SK-N-SH (cell line): ENCODE results near the gene SLCO6A1. TPM values are rescaled to one million over a fixed set of nuclear protein-coding genes. Genes with fewer than 3 reads are reported as not detected.

Source experiments
- CTCF ChIA-PET: fragments of 300-600, 350-600 bp; formaldehyde crosslinking; extraction: SDS; loops from one replicate; lab custom pipeline; 2021; lab: Yijun Ruan, JAX
- POLR2A ChIA-PET: fragments of 350-600 bp; sonication (Branson Sonifier 250); formaldehyde crosslinking; extraction: SDS; loops from one replicate; lab custom pipeline; 2020; ENCODE audit warnings: antibody characterized with exemption, inconsistent platforms; lab: Yijun Ruan, JAX
- DNase-seq: peaks from one replicate; pipeline ENCODE4 v3.0.0; 2012
- H2AFZ ChIP-seq: fragments of 200-600 bp; sonication (generic); 2 replicates; pipeline ENCODE4 v1.8.1; 2016; ENCODE audit warnings: antibody characterized with exemption, mild to moderate bottlenecking, low read depth
- H3F3A ChIP-seq: fragments of 200-600 bp; sonication (generic); replicated peaks from 2 replicates; pipeline ENCODE3; 2016; ENCODE audit warnings: antibody characterized with exemption, mild to moderate bottlenecking; ENCODE audit not compliant: insufficient read depth
- H3K27ac ChIP-seq, 2 experiments: fragments of 200-500 bp in 1 of 2; fragments of 200-600 bp in 1 of 2; sonication (Bioruptor generic) in 1 of 2; sonication (generic), shearing (Covaris generic) in 1 of 2; 2 replicates each; pipeline versions ENCODE4 v1.5.1 to v1.6.1; 2014 to 2016; ENCODE audit warnings: low read depth in 2 of 2, inconsistent platforms in 1 of 2, low read length in 1 of 2, mild to moderate bottlenecking in 1 of 2, mixed read lengths in 1 of 2
- H3K27me3 ChIP-seq: fragments of 200-600 bp; sonication (generic), shearing (Covaris generic); 2 replicates; pipeline ENCODE4 v1.6.1; 2016; ENCODE audit warnings: mixed run types; ENCODE audit not compliant: insufficient read depth
- H3K36me3 ChIP-seq, 2 experiments: fragments of 200-500 bp in 1 of 2; fragments of 200-600 bp in 1 of 2; sonication (Bioruptor generic) in 1 of 2; sonication (generic) in 1 of 2; replicated peaks in 1 of 2; 2 replicates each; pipeline versions ENCODE3 to v1.5.1; 2014 to 2016; ENCODE audit warnings: low read length in 1 of 2, mild to moderate bottlenecking in 1 of 2; ENCODE audit not compliant: insufficient read depth in 2 of 2, control insufficient read depth in 1 of 2
- H3K4me1 ChIP-seq, 2 experiments: fragments of 200-500 bp in 1 of 2; fragments of 200-600 bp in 1 of 2; sonication (Bioruptor generic) in 1 of 2; sonication (generic), shearing (Covaris generic) in 1 of 2; 2 replicates each; pipeline versions ENCODE4 v1.5.1 to v1.6.1; 2014 to 2016; ENCODE audit warnings: low read depth in 1 of 2, low read length in 1 of 2, mixed run types in 1 of 2; ENCODE audit not compliant: insufficient read depth in 2 of 2, control insufficient read depth in 1 of 2
- H3K4me2 ChIP-seq: fragments of 200-600 bp; sonication (generic), shearing (Covaris generic); 2 replicates; pipeline ENCODE4 v1.6.1; 2017; ENCODE audit warnings: mixed run types
- H3K4me3 ChIP-seq, 2 experiments: fragments of 200-500 bp in 1 of 2; fragments of 200-600 bp in 1 of 2; sonication (Bioruptor generic) in 1 of 2; sonication (generic), shearing (Covaris generic) in 1 of 2; 2 replicates each; pipeline versions ENCODE4 v1.5.1 to v1.8.1; 2014 to 2016; ENCODE audit warnings: low read depth in 2 of 2, inconsistent platforms in 1 of 2, low read length in 1 of 2, mild to moderate bottlenecking in 1 of 2, mixed read lengths in 1 of 2, moderate library complexity in 1 of 2
- H3K79me2 ChIP-seq: fragments of 200-600 bp; sonication (generic); 2 replicates; pipeline ENCODE4 v1.8.1; 2017; ENCODE audit warnings: mild to moderate bottlenecking; ENCODE audit not compliant: insufficient read depth
- H3K9ac ChIP-seq: fragments of 200-600 bp; sonication (generic); 2 replicates; pipeline ENCODE4 v1.6.1; 2017; ENCODE audit warnings: mixed run types
- H3K9me2 ChIP-seq: fragments of 200-600 bp; sonication (generic); 2 replicates; pipeline ENCODE4 v1.6.1; 2017; ENCODE audit warnings: mixed run types
- H3K9me3 ChIP-seq: fragments of 200-600 bp; sonication (generic); 2 replicates; pipeline ENCODE4 v1.6.1; 2017; ENCODE audit warnings: mixed run types, mild to moderate bottlenecking, moderate library complexity
- H4K20me1 ChIP-seq: fragments of 200-600 bp; sonication (generic); 2 replicates; pipeline ENCODE4 v1.6.1; 2017; ENCODE audit warnings: mild to moderate bottlenecking, mixed run types; ENCODE audit not compliant: insufficient read depth
- CHD2 ChIP-seq: fragments of 150-350 bp; IDR thresholded peaks from 2 replicates; pipeline ENCODE4 v1.6.1; 2018; ENCODE audit warnings: low read length; ENCODE audit not compliant: partially characterized antibody
- ELF1 ChIP-seq: IDR thresholded peaks from 2 replicates; pipeline ENCODE4 v1.4.0; 2012
- EP300 ChIP-seq, 2 experiments: IDR thresholded peaks; 2 replicates each; pipeline versions ENCODE4 v1.4.0 to v1.6.1; 2012; ENCODE audit warnings: borderline replicate concordance in 1 of 2, low read depth in 1 of 2, low read length in 1 of 2
- FOXJ3 ChIP-seq: sonication (generic); formaldehyde crosslinking; IDR thresholded peaks from 2 replicates; pipeline ENCODE4 v1.5.1; 2020; ENCODE audit warnings: mild to moderate bottlenecking, missing genetic modification reagents
- GABPA ChIP-seq: IDR thresholded peaks from 2 replicates; pipeline ENCODE4 v1.4.0; 2012; ENCODE audit warnings: low read depth, mild to moderate bottlenecking
- GATA2 ChIP-seq: sonication (generic); formaldehyde crosslinking; IDR thresholded peaks from 2 replicates; pipeline ENCODE4 v1.5.0; 2020; ENCODE audit warnings: mild to moderate bottlenecking, missing genetic modification reagents
- JUND ChIP-seq: IDR thresholded peaks from 2 replicates; pipeline ENCODE4 v1.4.0; 2012
- MAX ChIP-seq: IDR thresholded peaks from 2 replicates; pipeline ENCODE4 v1.4.0; 2012; ENCODE audit warnings: low read depth
- MXI1 ChIP-seq: IDR thresholded peaks from 2 replicates; pipeline ENCODE4 v1.6.1; 2012; ENCODE audit warnings: mild to moderate bottlenecking, low read depth, low read length, improper control_type of control experiment
- RAD21 ChIP-seq: IDR thresholded peaks from 2 replicates; pipeline ENCODE4 v1.6.1; 2012; ENCODE audit warnings: mild to moderate bottlenecking, low read length
- RFX5 ChIP-seq: IDR thresholded peaks from 2 replicates; pipeline ENCODE4 v1.6.1; 2012; ENCODE audit warnings: mild to moderate bottlenecking, improper control_type of control experiment, low read length
- TAF1 ChIP-seq: IDR thresholded peaks from 2 replicates; pipeline ENCODE4 v1.6.1; 2012; ENCODE audit warnings: low read depth, mild to moderate bottlenecking, low read length, moderate library complexity, borderline replicate concordance
- WGBS: methylation state at CpG from one replicate; pipeline ENCODE4 v1.1.6; 2017; ENCODE audit warnings: low lambda C conversion rate; 5-methylcytosine and 5-hydroxymethylcytosine counted together
- polyA plus RNA-seq, 3 experiments: library from polyadenylated mRNA; depleted of rRNA; stranded (reverse); fragments of >200 nt; gene quantifications; 2 replicates each; pipeline ENCODE4 v1.2.3, GENCODE V29; 2012
- TF ChIP-seq, protein P1 (sequence below): fragments of 200-600 bp; sonication (generic); IDR thresholded peaks from 2 replicates; pipeline ENCODE4 v1.6.1; 2017; ENCODE audit warnings: antibody characterized with exemption, mild to moderate bottlenecking, moderate library complexity
- TF ChIP-seq, protein P2 (sequence below): IDR thresholded peaks from 2 replicates; pipeline ENCODE4 v1.6.1; 2012; ENCODE audit warnings: mild to moderate bottlenecking, low read depth, low read length, moderate library complexity
- TF ChIP-seq, protein P3 (sequence below): IDR thresholded peaks from 2 replicates; pipeline ENCODE4 v1.4.0; 2012; ENCODE audit warnings: low read depth, borderline replicate concordance

Gene SLCO6A1
- polyA plus RNA-seq, 1 of the 3 experiments (the other 2 are of a cell fraction): not detected

- TF ChIP-seq TAF1: no peak
- TF ChIP-seq, protein P1, sequence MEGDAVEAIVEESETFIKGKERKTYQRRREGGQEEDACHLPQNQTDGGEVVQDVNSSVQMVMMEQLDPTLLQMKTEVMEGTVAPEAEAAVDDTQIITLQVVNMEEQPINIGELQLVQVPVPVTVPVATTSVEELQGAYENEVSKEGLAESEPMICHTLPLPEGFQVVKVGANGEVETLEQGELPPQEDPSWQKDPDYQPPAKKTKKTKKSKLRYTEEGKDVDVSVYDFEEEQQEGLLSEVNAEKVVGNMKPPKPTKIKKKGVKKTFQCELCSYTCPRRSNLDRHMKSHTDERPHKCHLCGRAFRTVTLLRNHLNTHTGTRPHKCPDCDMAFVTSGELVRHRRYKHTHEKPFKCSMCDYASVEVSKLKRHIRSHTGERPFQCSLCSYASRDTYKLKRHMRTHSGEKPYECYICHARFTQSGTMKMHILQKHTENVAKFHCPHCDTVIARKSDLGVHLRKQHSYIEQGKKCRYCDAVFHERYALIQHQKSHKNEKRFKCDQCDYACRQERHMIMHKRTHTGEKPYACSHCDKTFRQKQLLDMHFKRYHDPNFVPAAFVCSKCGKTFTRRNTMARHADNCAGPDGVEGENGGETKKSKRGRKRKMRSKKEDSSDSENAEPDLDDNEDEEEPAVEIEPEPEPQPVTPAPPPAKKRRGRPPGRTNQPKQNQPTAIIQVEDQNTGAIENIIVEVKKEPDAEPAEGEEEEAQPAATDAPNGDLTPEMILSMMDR: peak; percentile 68
- no peak for TF ChIP-seq MAX
- TF ChIP-seq EP300 (IDR thresholded peaks at IDR 0.05; ENCODE audit: borderline replicate concordance in 1 of 2, low read depth in 1 of 2, low read length in 1 of 2): no peak
- TF ChIP-seq CHD2: no peak
- TF ChIP-seq RFX5: no peak
- TF ChIP-seq, protein P2, sequence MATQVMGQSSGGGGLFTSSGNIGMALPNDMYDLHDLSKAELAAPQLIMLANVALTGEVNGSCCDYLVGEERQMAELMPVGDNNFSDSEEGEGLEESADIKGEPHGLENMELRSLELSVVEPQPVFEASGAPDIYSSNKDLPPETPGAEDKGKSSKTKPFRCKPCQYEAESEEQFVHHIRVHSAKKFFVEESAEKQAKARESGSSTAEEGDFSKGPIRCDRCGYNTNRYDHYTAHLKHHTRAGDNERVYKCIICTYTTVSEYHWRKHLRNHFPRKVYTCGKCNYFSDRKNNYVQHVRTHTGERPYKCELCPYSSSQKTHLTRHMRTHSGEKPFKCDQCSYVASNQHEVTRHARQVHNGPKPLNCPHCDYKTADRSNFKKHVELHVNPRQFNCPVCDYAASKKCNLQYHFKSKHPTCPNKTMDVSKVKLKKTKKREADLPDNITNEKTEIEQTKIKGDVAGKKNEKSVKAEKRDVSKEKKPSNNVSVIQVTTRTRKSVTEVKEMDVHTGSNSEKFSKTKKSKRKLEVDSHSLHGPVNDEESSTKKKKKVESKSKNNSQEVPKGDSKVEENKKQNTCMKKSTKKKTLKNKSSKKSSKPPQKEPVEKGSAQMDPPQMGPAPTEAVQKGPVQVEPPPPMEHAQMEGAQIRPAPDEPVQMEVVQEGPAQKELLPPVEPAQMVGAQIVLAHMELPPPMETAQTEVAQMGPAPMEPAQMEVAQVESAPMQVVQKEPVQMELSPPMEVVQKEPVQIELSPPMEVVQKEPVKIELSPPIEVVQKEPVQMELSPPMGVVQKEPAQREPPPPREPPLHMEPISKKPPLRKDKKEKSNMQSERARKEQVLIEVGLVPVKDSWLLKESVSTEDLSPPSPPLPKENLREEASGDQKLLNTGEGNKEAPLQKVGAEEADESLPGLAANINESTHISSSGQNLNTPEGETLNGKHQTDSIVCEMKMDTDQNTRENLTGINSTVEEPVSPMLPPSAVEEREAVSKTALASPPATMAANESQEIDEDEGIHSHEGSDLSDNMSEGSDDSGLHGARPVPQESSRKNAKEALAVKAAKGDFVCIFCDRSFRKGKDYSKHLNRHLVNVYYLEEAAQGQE: no peak
- no peak for TF ChIP-seq GABPA
Observed at GRCh38 chr5:102536323-102536928, 37.6 kb upstream of the SLCO6A1 start (continued).

DNA sequence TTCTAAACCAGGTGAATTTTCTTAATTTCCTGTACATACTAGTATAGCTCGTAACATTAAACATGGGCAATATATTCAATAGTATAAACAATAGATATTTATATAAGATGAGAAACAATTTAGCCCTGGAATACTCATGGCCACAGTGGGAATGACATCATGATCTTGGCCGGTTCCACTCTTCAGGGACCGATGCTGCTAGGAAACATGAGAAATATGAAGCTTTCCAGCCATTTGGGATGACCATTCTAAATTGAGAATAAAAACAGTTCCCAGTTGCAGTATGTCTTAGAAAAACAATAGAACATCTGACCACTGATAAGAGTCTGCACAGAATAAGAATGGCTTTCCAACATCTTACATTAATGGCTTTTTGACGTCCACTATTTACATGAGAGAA is 33.3 kb upstream of the SLCO6A1 start:
- Histone ChIP-seq H2AFZ (no peak overlapping the region), H3K79me2 (no peaks in the 10 kb centered on the region), H3K36me3 (no peaks in the 10 kb centered on the region), H3K4me2 (no peak overlapping the region), H4K20me1 (no peaks in the 10 kb centered on the region), H3K27me3 (no peaks in the 10 kb centered on the region), H3K27ac (no peak overlapping the region), H3K9me3 (no peaks in the 10 kb centered on the region), H3K9ac (no peak overlapping the region), H3F3A (no peaks in the 10 kb centered on the region), H3K9me2 (no peaks in the 10 kb centered on the region), H3K4me3 (no peak overlapping the region), H3K4me1 (no peaks in the 10 kb centered on the region)
- WGBS: 60% methylated on average over 4 of the region's 4 CpGs
- ChIA-PET POLR2A (no interaction called here), CTCF (interaction anchor here (1.0 to 1.2 kb wide), 2 partner anchors 13 to 943 kb away, joined by 3 read pairs; no protein-coding TSS in a partner anchor)
- DNase-seq: no peak
- TF ChIP-seq FOXJ3 (CRISPR knock-in tag) (no peak), ELF1 (no peak), TAF1 (no peak), GATA2 (CRISPR knock-in tag) (no peak), JUND (no peak), MAX (no peak), MXI1 (no peak), GABPA (no peak), EP300 (IDR thresholded peaks at IDR 0.05; ENCODE audit: borderline replicate concordance in 1 of 2, low read depth in 1 of 2, low read length in 1 of 2) (no peak), RAD21 (no peak)
- TF ChIP-seq, protein P1: no peak
- TF ChIP-seq, protein P3, sequence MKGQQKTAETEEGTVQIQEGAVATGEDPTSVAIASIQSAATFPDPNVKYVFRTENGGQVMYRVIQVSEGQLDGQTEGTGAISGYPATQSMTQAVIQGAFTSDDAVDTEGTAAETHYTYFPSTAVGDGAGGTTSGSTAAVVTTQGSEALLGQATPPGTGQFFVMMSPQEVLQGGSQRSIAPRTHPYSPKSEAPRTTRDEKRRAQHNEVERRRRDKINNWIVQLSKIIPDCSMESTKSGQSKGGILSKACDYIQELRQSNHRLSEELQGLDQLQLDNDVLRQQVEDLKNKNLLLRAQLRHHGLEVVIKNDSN: no peak
- TF ChIP-seq, protein P2: no peak
